Thyroid gland (tissue), 4 donors: ENCODE results near the gene TOP2B. TPM values are rescaled to one million over a fixed set of nuclear protein-coding genes. Genes with fewer than 3 reads are reported as not detected.

ENCODE experiments used
- DNase-seq, 2 donors: peaks; one replicate each; pipeline ENCODE4 v3.0.0-alpha.2; 2019
- H3K27ac ChIP-seq, 3 donors: fragments of 200-600 bp; sonication (generic); 1 replicate in 2 of 3; 2 replicates in 1 of 3; pipeline ENCODE4 v1.5.1; 2016 to 2019; ENCODE audit warnings: mild to moderate bottlenecking in 1 of 3, moderate library complexity in 1 of 3
- H3K27me3 ChIP-seq: fragments of 200-600 bp; sonication (generic); one replicate; pipeline ENCODE4 v1.5.1; 2019
- H3K36me3 ChIP-seq, 2 donors: fragments of 200-600 bp; sonication (generic); one replicate each; pipeline ENCODE4 v1.5.1; 2016 to 2019
- H3K4me1 ChIP-seq, 2 donors: fragments of 200-600 bp; sonication (generic); one replicate each; pipeline ENCODE4 v1.5.1; 2017 to 2019
- H3K4me3 ChIP-seq, 3 donors: fragments of 200-600 bp; sonication (generic); replicated peaks in 1 of 3; 1 replicate in 2 of 3; 2 replicates in 1 of 3; pipeline ENCODE4 v1.5.1; 2016; ENCODE audit warnings: mild to moderate bottlenecking in 1 of 3
- H3K9me3 ChIP-seq: fragments of 200-600 bp; sonication (generic); one replicate; pipeline ENCODE4 v1.5.1; 2017
- POLR2A ChIP-seq, 2 donors: fragments of 450-650 bp; IDR thresholded peaks; one replicate each; pipeline ENCODE4 v1.6.1; 2017; ENCODE audit warnings: antibody characterized with exemption in 2 of 2, mild to moderate bottlenecking in 2 of 2, moderate library complexity in 1 of 2
- WGBS, 2 donors: methylation state at CpG; one replicate each; pipeline ENCODE4 v1.1.5; 2017; 5-methylcytosine and 5-hydroxymethylcytosine counted together
- intact Hi-C: fragments of 100-400 bp; cut with DNase I; formaldehyde crosslinking; loops from one replicate; pipeline ENCODE4 v1.15.1; 2023
- total RNA-seq, 4 donors: library from RNA; depleted of rRNA; stranded (reverse); fragments of >200 nt; gene quantifications; one replicate each; pipeline ENCODE4 v1.2.3, GENCODE V29; 2016
- TF ChIP-seq, protein P1 (sequence below), 6 experiments: fragments of 200-600 bp in 3 of 6; fragments of 450-650 bp in 3 of 6; sonication (generic) in 3 of 6; IDR thresholded peaks; one replicate each; pipeline ENCODE4 v1.5.1; 2016 to 2019; ENCODE audit warnings: antibody characterized with exemption in 6 of 6, mild to moderate bottlenecking in 2 of 6, inconsistent platforms in 1 of 6, moderate library complexity in 1 of 6

Gene TOP2B
- total RNA-seq, 4 donors from 2014 or later, result 109 to 180 (median 131) TPM

DNA sequence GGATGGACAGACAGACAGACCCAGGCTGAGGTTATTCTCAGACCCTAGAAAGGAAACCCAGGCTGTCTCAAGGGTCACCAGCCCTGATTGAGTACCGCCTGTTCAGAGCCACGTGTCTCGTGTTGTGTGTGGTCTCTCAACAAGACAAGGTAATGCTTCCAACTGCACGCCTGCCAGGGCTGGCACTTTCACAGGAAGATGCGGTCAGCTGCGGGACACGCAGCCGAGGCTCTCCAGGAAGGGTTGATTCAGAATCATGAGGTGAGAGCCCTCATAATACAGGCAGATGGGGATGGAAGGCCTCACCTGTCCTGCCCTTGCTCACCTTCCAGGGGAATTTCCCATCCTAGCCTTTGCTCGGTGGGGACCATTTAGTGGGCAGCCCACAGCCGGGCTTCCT is 81.4 kb downstream of the TOP2B start:
- Histone ChIP-seq H3K9me3 (no peaks in the 10 kb centered on the region), H3K4me1 (no peaks in the 10 kb centered on the region), H3K4me3 (no peak overlapping the region), H3K27ac (no peak overlapping the region), H3K36me3 (peaks cover 0 to 5% of the 10 kb centered on the region in 2 donors), H3K27me3 (no peaks in the 10 kb centered on the region)
- WGBS, 2 donors, result 92 to 98% methylated on average over 10 of the region's 10 CpGs
- intact Hi-C loops, result loop anchor here (10.0 kb wide), 1 partner anchor 559 kb away; no protein-coding TSS in a partner anchor
- TF ChIP-seq POLR2A (IDR thresholded peaks at IDR 0.05), result no peak
- TF ChIP-seq, protein P1, sequence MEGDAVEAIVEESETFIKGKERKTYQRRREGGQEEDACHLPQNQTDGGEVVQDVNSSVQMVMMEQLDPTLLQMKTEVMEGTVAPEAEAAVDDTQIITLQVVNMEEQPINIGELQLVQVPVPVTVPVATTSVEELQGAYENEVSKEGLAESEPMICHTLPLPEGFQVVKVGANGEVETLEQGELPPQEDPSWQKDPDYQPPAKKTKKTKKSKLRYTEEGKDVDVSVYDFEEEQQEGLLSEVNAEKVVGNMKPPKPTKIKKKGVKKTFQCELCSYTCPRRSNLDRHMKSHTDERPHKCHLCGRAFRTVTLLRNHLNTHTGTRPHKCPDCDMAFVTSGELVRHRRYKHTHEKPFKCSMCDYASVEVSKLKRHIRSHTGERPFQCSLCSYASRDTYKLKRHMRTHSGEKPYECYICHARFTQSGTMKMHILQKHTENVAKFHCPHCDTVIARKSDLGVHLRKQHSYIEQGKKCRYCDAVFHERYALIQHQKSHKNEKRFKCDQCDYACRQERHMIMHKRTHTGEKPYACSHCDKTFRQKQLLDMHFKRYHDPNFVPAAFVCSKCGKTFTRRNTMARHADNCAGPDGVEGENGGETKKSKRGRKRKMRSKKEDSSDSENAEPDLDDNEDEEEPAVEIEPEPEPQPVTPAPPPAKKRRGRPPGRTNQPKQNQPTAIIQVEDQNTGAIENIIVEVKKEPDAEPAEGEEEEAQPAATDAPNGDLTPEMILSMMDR (IDR thresholded peaks at IDR 0.05), result no peak
- DNase-seq, result no peak

DNA sequence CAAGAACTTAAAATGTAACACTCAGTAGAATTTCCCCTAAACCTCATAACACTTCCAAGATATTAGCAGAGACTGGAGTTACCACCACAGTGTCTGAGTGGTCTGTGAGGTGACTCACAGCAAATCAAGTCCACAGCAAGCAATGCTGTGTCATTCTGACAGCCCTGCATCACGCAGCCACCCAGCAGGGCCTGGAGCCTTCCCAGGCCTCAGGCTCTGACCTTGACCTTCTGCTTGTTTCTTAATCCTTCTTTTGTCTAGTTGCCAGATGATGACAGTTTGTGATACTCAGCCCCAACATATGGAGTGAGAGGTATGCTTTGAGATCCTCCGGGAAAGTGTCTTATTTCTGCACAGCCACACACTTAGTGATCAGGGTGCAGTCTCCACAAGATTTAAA is 82.5 kb downstream of the TOP2B start:
- no peak for TF ChIP-seq POLR2A (IDR thresholded peaks at IDR 0.05)
- TF ChIP-seq, protein P1 (IDR thresholded peaks at IDR 0.05), result no peak
- H3K9me3 ChIP-seq, result no peaks in the 10 kb centered on the region
- H3K4me3 ChIP-seq, result no peak overlapping the region
- intact Hi-C loops, result loop anchor here (10.0 kb wide), 1 partner anchor 557 kb away; no protein-coding TSS in a partner anchor
- no peaks in the 10 kb centered on the region for H3K27me3 ChIP-seq
- H3K36me3 ChIP-seq, result peaks cover 0 to 5% of the 10 kb centered on the region in 2 donors
- H3K27ac ChIP-seq, result no peak overlapping the region
- WGBS, 2 donors, result 88 to 91% methylated on average over 2 of the region's 2 CpGs
- no peak for DNase-seq
- H3K4me1 ChIP-seq, result no peaks in the 10 kb centered on the region

DNA sequence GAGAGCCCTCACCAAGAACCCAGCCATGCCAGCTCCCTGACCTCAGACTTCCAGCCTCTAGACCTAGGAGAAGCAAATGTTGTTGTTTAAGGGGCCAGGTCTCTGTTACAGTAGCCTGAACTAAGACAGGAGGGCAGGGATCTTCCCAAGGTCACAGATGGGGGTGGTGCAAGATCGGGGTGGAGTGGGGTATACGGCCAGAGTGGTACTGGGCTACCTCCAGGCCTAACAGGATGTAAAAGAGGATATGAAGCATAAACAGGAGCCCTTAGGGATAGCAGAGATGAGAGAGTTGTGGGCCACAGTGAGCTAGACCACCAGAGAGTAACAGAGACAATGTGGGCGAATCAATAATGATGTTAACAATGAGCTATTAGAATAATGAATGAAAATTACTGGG is 82.9 kb downstream of the TOP2B start:
- no peak for DNase-seq
- H3K27me3 ChIP-seq, result no peaks in the 10 kb centered on the region
- no peaks in the 10 kb centered on the region for H3K9me3 ChIP-seq
- intact Hi-C loops, result loop anchor here (10.0 kb wide), 1 partner anchor 557 kb away; no protein-coding TSS in a partner anchor
- WGBS, 2 donors, result 93 to 94% methylated on average over 3 of the region's 3 CpGs
- no peaks in the 10 kb centered on the region for H3K4me1 ChIP-seq
- no peak overlapping the region for H3K27ac ChIP-seq
- H3K36me3 ChIP-seq, result peaks cover 0 to 5% of the 10 kb centered on the region in 2 donors
- H3K4me3 ChIP-seq, result no peak overlapping the region
- no peak for TF ChIP-seq POLR2A (IDR thresholded peaks at IDR 0.05)
- TF ChIP-seq, protein P1 (IDR thresholded peaks at IDR 0.05), result no peak

DNA sequence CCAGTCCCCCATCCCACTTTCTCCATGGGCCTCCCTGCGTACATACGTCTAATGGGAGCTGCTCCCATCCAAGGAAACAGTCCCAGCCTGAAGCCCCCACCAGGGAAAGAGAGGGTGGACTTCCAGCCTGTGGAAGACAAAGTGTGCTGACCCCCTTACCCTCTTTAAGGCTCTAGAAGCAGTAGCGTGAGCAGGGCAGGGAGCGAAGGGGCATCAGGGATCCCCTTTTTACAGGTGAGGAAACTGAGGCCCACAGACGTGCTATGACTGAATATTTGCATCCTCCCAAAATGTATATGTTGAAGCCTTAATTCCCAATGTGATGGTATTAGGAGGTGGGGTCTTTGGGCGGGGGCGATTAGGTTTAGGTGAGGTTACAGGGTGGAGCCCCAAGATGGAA is 83.4 kb downstream of the TOP2B start:
- no peak for DNase-seq
- WGBS, 2 donors, result 93 to 97% methylated on average over 7 of the region's 7 CpGs
- Histone ChIP-seq H3K4me3 (no peak overlapping the region), H3K4me1 (no peaks in the 10 kb centered on the region), H3K9me3 (no peaks in the 10 kb centered on the region), H3K36me3 (peaks cover 0 to 5% of the 10 kb centered on the region in 2 donors), H3K27me3 (no peaks in the 10 kb centered on the region), H3K27ac (no peak overlapping the region)
- intact Hi-C loops, result loop anchor here (10.0 kb wide), 1 partner anchor 557 kb away; no protein-coding TSS in a partner anchor
- TF ChIP-seq, protein P1 (IDR thresholded peaks at IDR 0.05), result no peak

DNA sequence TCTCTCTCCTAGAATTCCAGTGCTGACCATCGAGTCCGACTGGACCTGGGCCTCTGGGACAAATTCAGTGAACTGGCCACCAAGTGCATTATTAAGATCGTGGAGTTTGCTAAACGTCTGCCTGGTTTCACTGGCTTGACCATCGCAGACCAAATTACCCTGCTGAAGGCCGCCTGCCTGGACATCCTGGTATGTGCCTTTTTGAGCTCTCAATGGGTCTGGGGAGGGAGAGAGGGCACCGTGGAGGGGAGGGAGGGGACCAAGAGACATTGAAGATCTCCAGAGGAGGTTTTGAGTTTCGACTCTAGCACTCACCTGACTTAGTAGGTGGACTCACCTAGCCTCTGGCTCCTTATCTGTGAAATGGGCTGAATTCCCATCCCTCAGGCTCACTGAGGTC is 84.2 kb downstream of the TOP2B start:
- H3K27me3 ChIP-seq, result no peaks in the 10 kb centered on the region
- DNase-seq, result no peak
- no peak overlapping the region for H3K4me3 ChIP-seq
- no peaks in the 10 kb centered on the region for H3K4me1 ChIP-seq
- no peak overlapping the region for H3K27ac ChIP-seq
- TF ChIP-seq, protein P1 (IDR thresholded peaks at IDR 0.05), result no peak
- no peak for TF ChIP-seq POLR2A (IDR thresholded peaks at IDR 0.05)
- no peaks in the 10 kb centered on the region for H3K9me3 ChIP-seq
- peaks cover 0 to 5% of the 10 kb centered on the region in 2 donors for H3K36me3 ChIP-seq
- WGBS, 2 donors, result 92 to 97% methylated on average over 8 of the region's 8 CpGs
- intact Hi-C loops, result loop anchor here (10.0 kb wide), 1 partner anchor 556 kb away; no protein-coding TSS in a partner anchor
